PC-3 (cell line): Measurements from ENCODE around the gene KCNN4. TPM values are rescaled to one million over a fixed set of nuclear protein-coding genes. Genes with fewer than 3 reads are reported as not detected.

ENCODE experiments used
- ATAC-seq: fragments of 200-7000 bp; cut with Tn5 transposase; 2 replicates; pipeline ENCODE4 v1.9.1; 2020; ENCODE audit warnings: mild to moderate bottlenecking, moderate library complexity
- BruUV-seq: library from RNA; stranded (reverse); fragments of 400-500 nt; replicated peaks from 2 replicates; lab custom pipeline; 2021; lab: Mats Ljungman, UMichigan
- CTCF ChIA-PET: fragments of 300-600 bp; sonication (Branson Sonifier 250); formaldehyde crosslinking; loops from one replicate; lab custom pipeline; 2022; ENCODE audit warnings: antibody characterized with exemption; lab: Charles Lee
- POLR2A ChIA-PET: fragments of 300-600 bp; sonication (Branson Sonifier 250); formaldehyde crosslinking; loops from one replicate; lab custom pipeline; 2022; ENCODE audit warnings: antibody characterized with exemption; ENCODE audit not compliant: unreplicated experiment; lab: Charles Lee
- DNase-seq: peaks from one replicate; pipeline ENCODE4 v3.0.0-alpha.2; 2015
- H2AFZ ChIP-seq: fragments of 300-600 bp; sonication (generic); 2 replicates; pipeline ENCODE4 v1.6.0; 2016; ENCODE audit warnings: antibody characterized with exemption, low read length
- H3F3A ChIP-seq: fragments of 300-600 bp; sonication (generic); one replicate; pipeline ENCODE4 v1.6.0; 2017; ENCODE audit warnings: antibody characterized with exemption, low read length, control low read depth, mild to moderate bottlenecking; ENCODE audit not compliant: unreplicated experiment
- H3K27ac ChIP-seq: fragments of 300-600 bp; sonication (generic); 2 replicates; pipeline ENCODE4 v1.5.1; 2016; ENCODE audit warnings: mild to moderate bottlenecking, low read length
- H3K27me3 ChIP-seq: fragments of 300-600 bp; sonication (generic); 2 replicates; pipeline ENCODE4 v1.6.1; 2016; ENCODE audit warnings: low read length, mixed read lengths
- H3K36me3 ChIP-seq: fragments of 300-600 bp; sonication (generic); 2 replicates; pipeline ENCODE4 v1.6.1; 2016; ENCODE audit warnings: low read depth, mixed run types, low read length, mixed read lengths
- H3K4me1 ChIP-seq: fragments of 300-600 bp; sonication (generic); 2 replicates; pipeline ENCODE4 v1.5.1; 2016; ENCODE audit warnings: low read length; ENCODE audit not compliant: insufficient read depth
- H3K4me2 ChIP-seq: fragments of 300-600 bp; sonication (generic); 2 replicates; pipeline ENCODE4 v1.6.0; 2016; ENCODE audit warnings: low read length
- H3K4me3 ChIP-seq: fragments of 300-600 bp; sonication (generic); 2 replicates; pipeline ENCODE4 v1.5.1; 2016; ENCODE audit warnings: mild to moderate bottlenecking, low read length, mixed read lengths
- H3K79me2 ChIP-seq: fragments of 300-600 bp; sonication (generic); 2 replicates; pipeline ENCODE4 v1.6.1; 2017; ENCODE audit warnings: low read length, mixed read lengths
- H3K9ac ChIP-seq: fragments of 300-600 bp; sonication (generic); 2 replicates; pipeline ENCODE4 v1.6.0; 2016; ENCODE audit warnings: mild to moderate bottlenecking, low read length
- H3K9me2 ChIP-seq: fragments of 300-600 bp; sonication (generic); replicated peaks from 2 replicates; pipeline ENCODE4 v1.6.1; 2016; ENCODE audit warnings: mixed run types, low read length, mixed read lengths
- H3K9me3 ChIP-seq: fragments of 300-600 bp; sonication (generic); 2 replicates; pipeline ENCODE4 v1.6.1; 2016; ENCODE audit warnings: low read length, mixed read lengths
- H4K20me1 ChIP-seq: fragments of 300-600 bp; sonication (generic); 2 replicates; pipeline ENCODE4 v1.6.1; 2016; ENCODE audit warnings: low read length, mixed read lengths
- EZH2 ChIP-seq: fragments of 300-600 bp; sonication (generic); IDR thresholded peaks from one replicate; pipeline ENCODE4 v1.6.1; 2017; ENCODE audit warnings: antibody characterized with exemption, mild to moderate bottlenecking, low read length; ENCODE audit not compliant: unreplicated experiment
- EZH2phosphoT487 ChIP-seq: fragments of 300-600 bp; sonication (generic); IDR thresholded peaks from 2 replicates; pipeline ENCODE4 v1.6.1; 2018; ENCODE audit warnings: mild to moderate bottlenecking, antibody characterized with exemption, low read length, borderline replicate concordance
- intact Hi-C: fragments of 100-400 bp; cut with micrococcal nuclease; formaldehyde crosslinking; loops from 2 replicates; pipeline ENCODE4 v1.9.0; 2023
- total RNA-seq: library from RNA; depleted of rRNA; stranded (reverse); fragments of >200 nt; gene quantifications from 2 replicates; pipeline ENCODE4 v1.2.3, GENCODE V29; 2014
- TF ChIP-seq, protein P1 (sequence below): fragments of 300-600 bp; sonication (generic); conservative IDR thresholded peaks from 2 replicates; pipeline ENCODE4 v1.5.1; 2017; ENCODE audit warnings: antibody characterized with exemption, low read depth, mild to moderate bottlenecking, low read length

Gene KCNN4
- total RNA-seq, 1 experiment from 2014 or later: 45.7 TPM

DNA sequence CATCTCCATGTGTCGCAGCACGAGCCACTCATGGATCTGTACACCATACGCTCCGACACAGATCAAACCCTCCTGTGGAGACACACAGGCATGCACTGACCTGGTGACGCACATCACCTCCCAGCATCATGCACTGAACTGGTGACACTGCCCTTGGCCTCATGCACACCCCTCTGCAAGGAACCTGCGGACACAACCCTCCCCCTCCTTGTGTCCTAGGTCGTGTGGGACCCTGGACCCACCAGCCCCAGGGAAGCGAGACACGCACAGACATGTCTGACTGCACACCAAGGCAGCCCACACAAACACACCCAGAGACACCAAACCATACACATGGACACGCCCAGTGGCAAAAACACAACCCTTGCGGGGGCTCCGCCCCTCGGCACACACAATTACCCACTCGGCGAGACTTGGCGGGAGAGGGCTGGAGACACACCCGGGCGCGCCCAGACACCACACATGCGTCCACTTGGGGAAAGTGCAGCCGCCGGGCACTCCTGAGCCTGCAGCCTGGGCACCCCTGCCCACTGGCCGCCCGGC is 2.0 kb upstream of the KCNN4 start:
- Histone ChIP-seq H3K9me3 (no peaks in the 10 kb centered on the region), H3K36me3 (no peaks in the 10 kb centered on the region), H3K4me1 (peaks cover 53% of the 10 kb centered on the region), H3K27ac (no peak overlapping the region), H3K27me3 (no peaks in the 10 kb centered on the region), H3K79me2 (peaks cover 26% of the 10 kb centered on the region), H3K4me3 (no peak overlapping the region), H3F3A (no peaks in the 10 kb centered on the region), H3K9ac (no peak overlapping the region), H3K4me2 (no peak overlapping the region), H3K9me2 (no peaks in the 10 kb centered on the region), H2AFZ (no peak overlapping the region), H4K20me1 (no peaks in the 10 kb centered on the region)
- DNase-seq (no peak), ATAC-seq (no peak)
- BruUV-seq: no TSS peak
- CTCF ChIA-PET: no interaction called here
- POLR2A ChIA-PET: no interaction called here
- no peak for TF ChIP-seq EZH2
- TF ChIP-seq EZH2phosphoT487: no peak
- TF ChIP-seq, protein P1, sequence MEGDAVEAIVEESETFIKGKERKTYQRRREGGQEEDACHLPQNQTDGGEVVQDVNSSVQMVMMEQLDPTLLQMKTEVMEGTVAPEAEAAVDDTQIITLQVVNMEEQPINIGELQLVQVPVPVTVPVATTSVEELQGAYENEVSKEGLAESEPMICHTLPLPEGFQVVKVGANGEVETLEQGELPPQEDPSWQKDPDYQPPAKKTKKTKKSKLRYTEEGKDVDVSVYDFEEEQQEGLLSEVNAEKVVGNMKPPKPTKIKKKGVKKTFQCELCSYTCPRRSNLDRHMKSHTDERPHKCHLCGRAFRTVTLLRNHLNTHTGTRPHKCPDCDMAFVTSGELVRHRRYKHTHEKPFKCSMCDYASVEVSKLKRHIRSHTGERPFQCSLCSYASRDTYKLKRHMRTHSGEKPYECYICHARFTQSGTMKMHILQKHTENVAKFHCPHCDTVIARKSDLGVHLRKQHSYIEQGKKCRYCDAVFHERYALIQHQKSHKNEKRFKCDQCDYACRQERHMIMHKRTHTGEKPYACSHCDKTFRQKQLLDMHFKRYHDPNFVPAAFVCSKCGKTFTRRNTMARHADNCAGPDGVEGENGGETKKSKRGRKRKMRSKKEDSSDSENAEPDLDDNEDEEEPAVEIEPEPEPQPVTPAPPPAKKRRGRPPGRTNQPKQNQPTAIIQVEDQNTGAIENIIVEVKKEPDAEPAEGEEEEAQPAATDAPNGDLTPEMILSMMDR: no peak
- intact Hi-C loops: no loop called here

- Histone ChIP-seq H3K27me3 (no peaks in the 10 kb centered on the region), H3K9me2 (no peaks in the 10 kb centered on the region), H3K4me1 (peaks cover 58% of the 10 kb centered on the region), H2AFZ (no peak overlapping the region), H3K4me3 (no peak overlapping the region), H3F3A (no peaks in the 10 kb centered on the region), H3K79me2 (peaks cover 30% of the 10 kb centered on the region), H3K4me2 (no peak overlapping the region), H3K27ac (no peak overlapping the region), H4K20me1 (no peaks in the 10 kb centered on the region), H3K9me3 (no peaks in the 10 kb centered on the region), H3K9ac (no peak overlapping the region), H3K36me3 (no peaks in the 10 kb centered on the region)
- TF ChIP-seq EZH2phosphoT487 (no peak), EZH2 (no peak)
- TF ChIP-seq, protein P1: no peak
- no peak for DNase-seq
- no TSS peak for BruUV-seq
- CTCF ChIA-PET: no interaction called here
- POLR2A ChIA-PET: no interaction called here
- ATAC-seq: no peak
- intact Hi-C loops: no loop called here
Measured at GRCh38 chr19:43782311-43782660, 1.5 kb upstream of the KCNN4 start.

GRCh38 chr19:43781630-43782310 is 997 bp upstream of the KCNN4 start:
- POLR2A ChIA-PET: interaction anchor here (1.9 kb wide), 1 partner anchor 17 kb away, joined by 4 read pairs; no protein-coding TSS in a partner anchor
- H3K27ac ChIP-seq: peak overlapping the region; percentile 88

More at GRCh38 chr19:43781630-43782310, 997 bp upstream of the KCNN4 start:
- peak overlapping the region; percentile 96 for H3K4me2 ChIP-seq
- DNase-seq (peak; percentile 32), ATAC-seq (no peak)
- H3K9ac ChIP-seq: peak overlapping the region; percentile 87
- intact Hi-C loops: no loop called here
- peak overlapping the region; percentile 80; the same call in 1 of the 2 replicates for H3K4me3 ChIP-seq
- no peaks in the 10 kb centered on the region for H3K9me2 ChIP-seq
- BruUV-seq: no TSS peak
- H3K79me2 ChIP-seq: peaks cover 35% of the 10 kb centered on the region
- H3K9me3 ChIP-seq: no peaks in the 10 kb centered on the region
- H3K36me3 ChIP-seq: no peaks in the 10 kb centered on the region
- CTCF ChIA-PET: interaction anchor here (0.9 to 2.2 kb wide), 2 partner anchors 13 to 17 kb away, joined by 4 to 7 read pairs; no protein-coding TSS in a partner anchor
- H2AFZ ChIP-seq: peak overlapping the region; percentile 11; the same call in 1 of the 2 replicates
- peaks cover 60% of the 10 kb centered on the region for H3K4me1 ChIP-seq
- TF ChIP-seq EZH2 (no peak), EZH2phosphoT487 (no peak)
- TF ChIP-seq, protein P1: no peak
- H3F3A ChIP-seq: no peaks in the 10 kb centered on the region
- no peaks in the 10 kb centered on the region for H3K27me3 ChIP-seq
- no peaks in the 10 kb centered on the region for H4K20me1 ChIP-seq
